ENCODE results near the gene DYRK1A.

Gene DYRK1A

DNA sequence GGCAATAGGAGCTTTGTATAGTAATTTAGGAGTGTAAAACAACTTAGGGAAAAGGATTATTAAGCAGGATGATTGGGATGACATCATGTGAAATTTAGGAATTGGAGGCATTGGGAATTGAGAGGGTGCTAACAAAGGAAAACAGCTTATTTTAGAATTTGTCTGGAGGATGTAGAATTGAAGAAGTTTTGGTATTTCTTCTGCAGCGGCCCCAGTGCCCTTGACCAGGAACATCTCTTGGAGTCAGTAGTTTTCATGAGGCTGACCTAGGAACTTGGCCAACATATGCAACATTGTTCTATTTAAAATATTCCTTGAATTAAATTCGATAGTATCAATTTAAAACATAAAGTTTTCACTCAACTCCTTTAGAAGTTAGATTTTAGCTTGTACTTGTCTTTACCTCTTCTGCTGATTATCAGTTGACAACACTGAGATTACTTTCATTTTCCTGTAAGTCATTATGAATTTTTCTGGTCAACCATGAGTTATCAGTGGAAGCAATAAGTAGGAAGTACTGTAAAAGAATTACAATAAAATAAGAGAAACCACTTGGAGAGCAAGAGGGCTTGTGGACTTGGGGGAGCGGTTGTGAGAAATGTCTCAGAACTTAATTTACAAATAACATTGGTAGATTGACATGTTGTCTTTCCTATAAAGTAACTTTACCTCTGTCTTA is 52.8 kb downstream of the DYRK1A start:
- DNase-seq: peak in 1 of 5 experiments; percentile 35

DNA sequence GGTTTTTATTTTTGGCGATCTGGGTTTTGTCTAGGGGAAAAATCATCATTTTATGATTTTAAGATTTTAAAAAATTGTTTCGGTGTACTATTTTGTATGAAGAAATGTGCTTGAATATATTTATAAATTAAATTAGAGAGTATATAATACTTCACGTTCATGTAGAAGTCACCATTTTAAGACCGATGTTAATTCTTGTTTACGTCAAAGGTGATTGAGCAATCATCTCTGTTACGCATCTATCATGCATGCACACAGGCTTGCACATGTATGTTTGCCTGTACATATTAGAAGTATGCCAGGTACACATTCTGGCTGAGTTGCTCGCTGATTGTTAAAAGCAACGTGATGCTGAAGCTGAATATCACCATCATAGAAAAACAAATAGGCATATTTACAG is 54.7 kb downstream of the DYRK1A start:
- DNase-seq: no peak

DNA sequence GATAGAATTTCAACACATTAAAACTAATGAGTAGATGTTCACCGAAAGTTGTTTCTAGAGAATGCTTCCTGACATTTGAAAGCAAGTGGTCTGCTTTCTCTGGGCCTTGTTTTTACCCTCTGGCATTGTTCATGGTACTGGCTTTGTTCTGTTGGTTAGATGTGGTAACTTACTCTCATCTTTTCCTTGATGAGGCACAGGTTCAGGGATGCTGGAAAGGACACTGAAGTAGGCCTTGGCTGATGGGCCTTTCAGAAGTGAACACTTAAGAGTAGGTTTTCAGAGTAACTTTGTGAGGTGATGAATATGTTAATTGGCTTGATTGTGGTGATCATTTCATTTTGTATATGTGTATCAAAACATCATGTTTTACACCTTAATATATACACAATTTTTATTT is 55.8 kb downstream of the DYRK1A start:
- no peak for DNase-seq

DNA sequence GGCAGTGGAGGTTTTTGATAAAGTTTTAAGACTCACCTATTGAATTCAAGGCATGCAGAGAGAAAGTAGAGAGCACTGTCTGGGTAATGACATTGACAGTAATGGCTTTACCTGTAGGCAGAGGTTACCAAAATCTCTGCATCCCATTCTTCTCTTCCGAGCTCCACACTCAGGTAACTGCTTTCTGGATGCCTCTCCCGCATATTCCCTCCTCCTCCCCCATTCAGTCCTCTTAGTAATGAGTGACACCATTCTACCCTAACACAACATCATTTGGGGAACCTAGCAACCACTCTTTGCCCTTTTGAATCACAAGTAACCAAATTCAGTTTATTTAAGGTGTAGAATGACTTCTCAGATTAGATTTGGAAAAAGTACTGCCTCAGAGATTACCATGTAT is 56.5 kb downstream of the DYRK1A start:
- no peak for DNase-seq

GRCh38 chr21:37424396-37424795 is 57.8 kb downstream of the DYRK1A start:
- no peak for DNase-seq

DNA sequence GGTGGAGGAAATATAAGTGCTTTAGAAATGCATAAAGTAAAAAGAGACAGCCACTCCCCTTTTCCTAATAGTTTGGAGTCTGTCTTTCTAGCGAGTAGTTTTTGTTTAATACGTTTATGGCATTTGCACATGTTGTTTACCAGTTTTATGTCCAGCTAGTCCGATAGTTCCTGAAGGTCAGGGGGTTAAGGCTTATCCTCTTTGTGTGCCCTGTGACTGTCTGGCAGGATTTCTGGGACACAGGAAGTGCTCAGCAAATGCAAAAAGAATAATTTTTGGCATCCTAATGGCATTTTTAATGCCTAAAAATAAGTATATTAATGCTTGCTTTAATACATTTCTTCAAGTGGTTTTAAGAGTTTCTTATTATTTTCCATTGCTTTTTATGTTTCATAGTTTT is 58.4 kb downstream of the DYRK1A start:
- no peak for DNase-seq

DNA sequence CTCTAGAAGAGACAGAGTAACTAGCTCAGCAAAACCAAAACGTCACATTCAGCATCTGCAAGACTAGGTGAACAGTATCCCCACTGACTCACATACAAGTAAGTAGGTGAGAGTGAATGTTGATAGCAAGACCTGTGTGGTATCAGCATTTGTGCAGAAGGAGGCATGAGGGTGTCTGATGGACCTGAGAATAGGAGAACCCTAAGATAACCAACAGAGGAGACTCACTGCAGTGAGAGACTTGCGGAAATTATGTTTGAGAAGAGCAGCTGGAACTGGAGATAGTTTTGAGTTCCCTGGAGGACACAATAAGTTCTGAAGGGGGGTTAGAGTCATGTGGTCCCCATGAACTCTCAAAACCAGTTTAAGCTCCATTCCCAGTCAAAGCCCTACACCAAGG is 59.1 kb downstream of the DYRK1A start:
- no peak for DNase-seq

DNA sequence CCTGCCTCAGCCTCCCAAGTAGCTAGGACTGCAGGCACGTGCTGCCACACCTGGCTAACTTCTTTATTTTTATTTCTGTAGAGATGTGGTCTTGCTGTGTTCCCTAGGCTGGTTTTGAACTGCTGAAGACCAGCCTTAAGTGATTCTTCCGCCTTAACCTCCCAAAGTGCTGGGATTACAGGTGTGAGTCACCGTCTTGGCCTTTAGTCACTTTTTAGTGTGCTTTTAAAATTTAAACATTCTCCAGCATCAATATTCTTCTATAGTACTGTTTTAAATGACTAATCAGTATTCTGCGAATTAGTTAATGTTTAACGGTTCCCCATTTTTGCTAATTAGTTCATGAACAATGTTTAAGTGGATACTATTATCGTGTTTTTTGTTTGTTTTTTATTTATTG is 60.6 kb downstream of the DYRK1A start:
- no peak for DNase-seq

GRCh38 chr21:37429356-37429755 is 62.8 kb downstream of the DYRK1A start:
- no peak for DNase-seq

DNA sequence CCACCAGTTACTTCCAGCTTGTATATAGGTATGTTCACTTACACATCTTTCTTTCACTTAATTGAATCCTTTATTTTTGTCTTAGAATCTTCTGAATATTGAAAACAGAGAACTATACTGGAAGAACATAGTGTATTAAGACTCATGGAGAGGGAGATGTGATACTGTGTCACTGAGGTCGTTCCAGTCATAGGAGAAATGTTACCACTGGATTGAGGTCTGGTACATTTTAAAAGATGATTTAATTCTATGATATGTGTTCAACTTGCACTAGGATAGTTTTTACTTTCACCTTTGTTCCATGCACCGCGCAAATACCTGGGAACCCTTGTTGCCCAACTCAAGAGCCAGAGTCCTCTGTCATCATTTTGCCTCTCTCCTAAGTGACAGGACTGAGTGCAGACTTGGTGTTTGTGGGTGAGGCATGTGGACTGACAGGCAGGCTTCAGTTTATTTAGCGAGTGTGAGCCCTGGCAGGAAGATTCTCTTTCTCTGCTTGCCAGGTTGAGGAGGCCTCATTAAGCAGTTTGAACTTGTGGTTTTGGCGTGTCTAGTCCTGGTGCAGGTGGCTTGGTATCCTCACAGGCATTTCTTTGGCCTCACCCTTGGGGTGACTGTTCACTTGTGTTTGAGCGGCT is 63.7 kb downstream of the DYRK1A start:
- DNase-seq: no peak

GRCh38 chr21:37431243-37431642 is 64.7 kb downstream of the DYRK1A start:
- no peak for DNase-seq

- DNase-seq: no peak
Measured at GRCh38 chr21:37432710-37433455, 66.3 kb downstream of the DYRK1A start.

- no peak for DNase-seq
Measured at GRCh38 chr21:37433456-37433840, 66.9 kb downstream of the DYRK1A start.

- peak in 2 of 5 experiments; percentile 65 to 66 for DNase-seq
Measured at GRCh38 chr21:37435120-37435519, 68.5 kb downstream of the DYRK1A start.

DNA sequence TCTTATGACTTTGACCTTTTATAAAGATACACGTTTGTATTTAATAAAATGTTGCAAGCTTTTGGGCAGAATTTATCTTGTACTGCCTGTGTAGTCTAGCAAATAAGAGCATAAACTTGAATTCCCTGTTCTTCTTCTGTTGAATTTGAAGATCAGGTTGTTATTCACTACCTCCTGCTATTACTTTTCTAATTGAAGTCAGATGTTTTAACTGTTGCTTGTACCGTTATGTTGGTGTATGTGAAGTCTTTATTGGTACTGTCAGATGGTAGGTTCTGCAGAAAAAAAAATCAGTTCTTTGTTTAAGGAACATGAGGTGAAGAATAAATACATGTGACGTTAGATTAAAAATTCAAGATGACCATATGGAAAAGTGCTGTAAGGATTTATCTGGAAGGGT is 69.1 kb downstream of the DYRK1A start:
- no peak for DNase-seq

DNA sequence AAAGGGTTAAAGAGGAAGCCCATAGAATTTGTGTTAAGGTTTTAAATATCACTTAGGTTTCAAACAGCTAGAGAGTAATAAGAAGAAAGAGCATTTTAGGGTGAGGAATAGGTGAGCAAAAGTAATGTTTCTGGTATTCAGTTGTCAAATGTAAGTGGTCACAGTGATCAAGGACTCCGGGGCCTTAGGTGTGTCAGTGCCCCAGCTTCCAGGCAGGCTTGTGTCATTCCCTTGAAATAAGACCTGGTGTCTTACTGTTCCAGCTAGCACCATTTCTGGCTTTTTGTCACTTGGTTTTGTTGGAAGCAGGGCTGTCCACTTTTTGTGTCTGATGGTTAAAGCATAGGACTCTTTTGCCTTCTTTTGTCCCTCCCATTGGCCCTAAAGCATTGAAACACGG is 69.6 kb downstream of the DYRK1A start:
- no peak for DNase-seq

GRCh38 chr21:37437376-37438080 is 71.0 kb downstream of the DYRK1A start:
- DNase-seq: no peak

DNA sequence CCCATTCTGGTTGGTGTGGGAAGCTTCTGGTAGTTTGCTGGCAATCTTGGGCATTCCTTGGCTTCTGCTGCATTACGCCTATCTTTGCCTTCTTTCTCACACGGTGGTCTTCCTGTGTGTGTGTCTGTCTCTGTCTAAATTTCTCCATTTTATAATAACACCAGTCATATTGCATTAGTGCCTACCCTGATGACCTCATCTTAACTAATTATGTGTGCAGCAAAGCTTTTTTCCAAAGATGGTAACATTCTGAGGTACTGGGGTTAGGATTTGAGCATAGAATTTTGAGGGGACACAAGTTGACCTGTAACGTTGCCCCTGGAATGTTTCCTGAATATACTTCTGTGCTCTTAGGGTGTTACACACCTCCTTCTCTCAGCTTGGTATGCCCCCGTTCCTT is 77.1 kb downstream of the DYRK1A start:
- DNase-seq: no peak

DNA sequence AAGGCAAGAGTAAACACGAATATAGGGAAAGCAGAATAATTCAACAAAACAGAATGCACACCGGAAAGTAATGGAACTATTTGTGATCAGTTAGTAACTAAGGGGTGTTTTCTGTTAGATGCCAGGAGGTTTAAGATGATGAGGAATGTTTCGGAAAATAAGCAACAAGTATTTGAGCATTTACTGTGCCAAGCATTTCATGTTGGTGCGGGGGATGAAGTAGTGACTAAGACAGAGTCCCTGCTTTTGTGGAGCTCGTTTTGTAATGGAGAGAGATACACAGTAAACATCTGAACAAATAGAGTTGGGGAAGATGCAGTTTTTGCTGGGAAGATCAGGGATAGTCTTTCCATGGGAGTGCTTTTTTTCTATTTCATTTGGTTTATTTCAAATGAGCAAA is 78.7 kb downstream of the DYRK1A start:
- DNase-seq: no peak

GRCh38 chr21:37446552-37446951 is 80.0 kb downstream of the DYRK1A start:
- no peak for DNase-seq

DNA sequence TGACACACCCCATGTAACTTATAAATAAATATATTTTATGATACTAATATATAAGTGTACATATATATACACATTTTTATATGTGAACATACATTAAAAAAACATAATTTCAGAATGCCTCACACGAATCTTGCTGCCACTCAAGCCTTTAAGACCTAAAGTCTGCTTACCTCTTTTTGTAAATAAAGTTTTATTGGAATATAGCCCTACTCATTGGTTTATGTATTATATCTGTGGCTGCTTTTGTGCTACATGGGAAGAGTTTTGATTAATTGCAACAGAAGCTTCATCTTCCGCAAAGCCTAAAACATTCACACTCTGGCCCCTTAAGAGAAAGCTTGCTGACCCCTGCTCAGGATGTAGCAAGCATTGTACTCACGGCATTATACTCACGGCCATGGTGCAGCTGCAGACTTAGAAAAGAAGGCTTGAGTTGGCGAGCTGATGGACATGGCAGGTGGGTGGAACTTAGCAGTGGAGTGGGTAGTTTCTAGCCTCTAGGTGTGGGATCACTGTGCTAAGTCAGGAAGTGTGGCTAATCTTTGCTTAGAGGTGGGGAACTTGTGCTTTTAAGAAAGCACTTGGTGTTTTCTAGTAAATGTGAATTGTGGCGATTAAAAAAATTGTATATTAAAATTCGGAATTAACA is 80.8 kb downstream of the DYRK1A start:
- no peak for DNase-seq

GRCh38 chr21:37449302-37449937 is 82.8 kb downstream of the DYRK1A start:
- no peak for DNase-seq
